ENCODE results near the gene LIMS1.
"Not testable (repeated sequence)": the region's sequence is repeated elsewhere in the genome, so short reads cannot be mapped to it uniquely, and the experiment has no call there.

LIMS1 gene

DNA sequence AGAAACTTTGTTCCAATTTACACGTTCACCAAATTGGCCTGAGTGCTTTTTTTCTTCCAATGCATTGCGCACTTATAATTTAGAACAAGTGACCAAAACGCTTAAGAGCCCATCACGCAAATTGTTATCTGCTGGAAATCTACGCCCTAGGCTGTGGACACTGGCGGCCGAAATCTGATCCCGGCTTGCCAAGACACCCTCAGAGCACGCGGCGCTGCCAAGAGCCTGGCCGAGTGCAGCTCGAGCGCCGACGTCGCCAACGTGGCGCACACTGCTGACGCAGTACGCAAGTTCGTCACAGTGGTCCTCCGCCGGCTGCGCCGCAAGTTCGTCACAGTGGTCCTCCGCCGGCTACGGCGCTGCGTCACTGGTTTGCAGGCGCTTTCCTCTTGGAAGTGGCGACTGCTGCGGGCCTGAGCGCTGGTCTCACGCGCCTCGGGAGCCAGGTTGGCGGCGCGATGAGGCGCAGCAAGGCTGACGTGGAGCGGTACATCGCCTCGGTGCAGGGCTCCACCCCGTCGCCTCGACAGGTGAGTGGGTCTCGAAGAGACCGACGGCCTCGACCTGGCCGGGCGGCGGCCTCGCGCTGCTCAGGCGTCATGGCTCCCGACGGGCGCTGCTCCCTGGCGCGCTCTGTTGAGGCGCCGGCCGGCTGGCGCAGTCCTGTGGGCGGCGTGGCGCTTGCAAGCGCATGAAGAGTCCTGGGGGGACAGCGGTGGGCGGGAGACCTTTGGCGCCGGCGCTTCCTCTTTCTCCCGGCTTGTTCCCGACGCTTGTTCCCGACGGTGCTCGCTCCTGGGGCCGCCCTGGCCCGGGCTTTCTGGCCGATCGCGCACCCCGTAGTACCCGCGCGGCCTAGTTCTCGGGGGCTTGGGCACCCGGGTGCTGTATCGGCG is 185.1 kb downstream of the LIMS1 start, which contains the start of gene RANBP2:
RANBP2 (plus strand) TSS at position 334 of the 896 bp plus-strand sequence; CDS start at position 459, 125 bp downstream.
- Mint-ChIP-seq H3K4me1 (ENCODE audit: low read depth) (peaks cover 9% of the 10 kb centered on the region), H3K4me3 (peak within 1 kb of the TSS; percentile 93), H3K27ac (peak within 1 kb of the TSS; percentile 95), H3K36me3 (ENCODE audit: low read depth) (peaks cover 3% of the 10 kb centered on the region), H3K27me3 (ENCODE audit: low read depth) (no peaks in the 10 kb centered on the region), H3K9me3 (no peaks in the 10 kb centered on the region)
- peak; percentile 94 for DNase-seq (ENCODE audit: low spot score)

DNA sequence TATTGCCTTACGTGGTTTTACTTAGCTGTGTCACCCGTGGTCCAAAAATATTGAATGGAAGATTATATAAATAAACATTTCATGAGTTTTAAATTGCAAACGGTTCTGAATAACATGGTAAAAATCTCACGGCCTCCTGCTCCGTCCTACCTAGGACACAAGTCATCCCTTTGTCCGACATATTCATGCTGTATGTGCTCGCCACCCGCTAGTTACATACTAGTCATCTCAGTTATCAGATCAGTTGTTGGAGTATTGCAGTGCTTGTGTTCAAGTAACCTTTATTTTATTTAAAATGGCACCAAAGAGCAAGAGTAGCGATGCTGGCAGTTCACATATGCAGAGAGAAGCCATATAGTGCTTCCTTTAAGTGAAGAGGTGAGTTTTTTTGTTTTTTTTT is 191.8 kb downstream of the LIMS1 start:
- H3K27me3 Mint-ChIP-seq (ENCODE audit: low read depth); H3K36me3 Mint-ChIP-seq (ENCODE audit: low read depth); H3K27ac Mint-ChIP-seq; H3K9me3 Mint-ChIP-seq; DNase-seq (ENCODE audit: low spot score); H3K4me3 Mint-ChIP-seq: not testable (repeated sequence)
- H3K4me1 Mint-ChIP-seq (ENCODE audit: low read depth) = peaks cover 10% of the 10 kb centered on the region

DNA sequence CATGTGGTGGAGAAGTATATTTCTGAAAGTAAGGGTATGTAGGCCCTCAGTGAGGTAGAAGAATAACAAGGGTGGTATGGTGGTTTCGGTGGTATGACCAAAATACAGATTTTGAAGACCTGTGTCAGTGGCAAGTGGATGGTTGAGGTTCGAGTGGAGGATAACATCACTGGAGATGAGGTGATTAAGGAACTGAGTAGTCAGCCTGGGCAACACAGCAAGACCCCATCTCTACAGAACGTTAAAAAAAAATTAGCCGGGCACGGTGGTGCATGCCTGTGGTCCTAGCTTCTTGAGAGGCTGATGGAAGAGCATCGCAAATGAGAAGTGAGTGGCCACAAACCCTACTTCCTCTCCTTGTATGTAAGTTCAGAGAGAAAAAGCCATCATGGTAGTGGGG is 200.4 kb downstream of the LIMS1 start:
- not testable (repeated sequence) for H3K9me3 Mint-ChIP-seq; H3K4me3 Mint-ChIP-seq; H3K27ac Mint-ChIP-seq; DNase-seq (ENCODE audit: low spot score); H3K4me1 Mint-ChIP-seq (ENCODE audit: low read depth); H3K27me3 Mint-ChIP-seq (ENCODE audit: low read depth)
- peaks cover 22% of the 10 kb centered on the region for H3K36me3 Mint-ChIP-seq (ENCODE audit: low read depth)
